OCI-LY3 (cell line): ENCODE measurements around the gene CYP27A1.

ENCODE experiments used
- H2AFZ ChIP-seq: fragments of 200-600, 300-600 bp; shearing (Covaris generic); 2 replicates; pipeline ENCODE4 v1.6.0; 2014; ENCODE audit warnings: antibody characterized with exemption, low read depth, low read length
- H3K27ac ChIP-seq: fragments of 200-600, 300-600 bp; sonication (generic); 2 replicates; pipeline ENCODE4 v1.5.1; 2014; ENCODE audit warnings: mild to moderate bottlenecking, low read length, moderate library complexity, mixed read lengths
- H3K27me3 ChIP-seq: fragments of 200-600, 300-600 bp; sonication (generic); 2 replicates; pipeline ENCODE4 v1.6.1; 2014; ENCODE audit warnings: low read depth, low read length, mixed read lengths
- H3K36me3 ChIP-seq: fragments of 200-600, 300-600 bp; sonication (generic); replicated peaks from 2 replicates; pipeline ENCODE3; 2014; ENCODE audit warnings: low read depth, low read length, mixed read lengths
- H3K4me1 ChIP-seq: fragments of 300-600, 200-600 bp; sonication (generic); 2 replicates; pipeline ENCODE4 v1.6.1; 2014; ENCODE audit warnings: low read length, mixed read lengths
- H3K4me2 ChIP-seq: fragments of 200-600, 300-600 bp; sonication (generic); 2 replicates; pipeline ENCODE4 v1.6.1; 2014; ENCODE audit warnings: low read length, mixed read lengths
- H3K4me3 ChIP-seq: fragments of 300-600, 200-600 bp; sonication (generic); 2 replicates; pipeline ENCODE4 v1.5.1; 2014; ENCODE audit warnings: antibody characterized with exemption, mild to moderate bottlenecking, low read length, moderate library complexity
- H3K79me2 ChIP-seq: fragments of 300-600, 200-600 bp; shearing (Covaris generic); 2 replicates; pipeline ENCODE4 v1.6.1; 2014; ENCODE audit warnings: mild to moderate bottlenecking, low read length, mixed read lengths
- H3K9ac ChIP-seq: fragments of 300-600, 200-600 bp; shearing (Covaris generic); 2 replicates; pipeline ENCODE4 v1.6.0; 2014; ENCODE audit warnings: mild to moderate bottlenecking, low read length, moderate library complexity
- H3K9me3 ChIP-seq: fragments of 200-600, 300-600 bp; shearing (Covaris generic); 2 replicates; pipeline ENCODE4 v1.6.1; 2014; ENCODE audit warnings: low read length, mixed read lengths; ENCODE audit not compliant: insufficient read depth
- H4K20me1 ChIP-seq: fragments of 200-600, 300-600 bp; sonication (generic); 2 replicates; pipeline ENCODE4 v1.6.1; 2016; ENCODE audit warnings: low read length, mixed read lengths; ENCODE audit not compliant: insufficient read depth
- CTCF ChIP-seq: fragments of 200-600, 300-600 bp; sonication (generic); IDR thresholded peaks from 2 replicates; pipeline ENCODE4 v1.5.1; 2014; ENCODE audit warnings: antibody characterized with exemption, low read length, low read depth
- EZH2phosphoT487 ChIP-seq: fragments of 200-600 bp; shearing (Covaris generic); IDR thresholded peaks from 2 replicates; pipeline ENCODE4 v1.6.1; 2018; ENCODE audit warnings: antibody characterized with exemption, mixed run types, low read depth

Gene CYP27A1

GRCh38 chr2:218810256-218810655 lies 28.3 kb downstream of the CYP27A1 start:
- Histone ChIP-seq H3K4me2 (no peak overlapping the region), H3K4me1 (no peaks in the 10 kb centered on the region), H3K79me2 (no peaks in the 10 kb centered on the region), H3K4me3 (no peak overlapping the region), H2AFZ (no peak overlapping the region), H4K20me1 (no peaks in the 10 kb centered on the region), H3K9me3 (no peaks in the 10 kb centered on the region), H3K36me3 (no peaks in the 10 kb centered on the region), H3K9ac (no peak overlapping the region), H3K27me3 (no peaks in the 10 kb centered on the region), H3K27ac (no peak overlapping the region)
- no peak for TF ChIP-seq EZH2phosphoT487
- no peak for TF ChIP-seq CTCF

GRCh38 chr2:218811382-218811781 lies 29.4 kb downstream of the CYP27A1 start:
- Histone ChIP-seq H3K4me1 (no peaks in the 10 kb centered on the region), H2AFZ (no peak overlapping the region), H3K27me3 (no peaks in the 10 kb centered on the region), H4K20me1 (no peaks in the 10 kb centered on the region), H3K4me3 (no peak overlapping the region), H3K4me2 (no peak overlapping the region), H3K9ac (no peak overlapping the region), H3K27ac (no peak overlapping the region), H3K36me3 (no peaks in the 10 kb centered on the region), H3K9me3 (no peaks in the 10 kb centered on the region), H3K79me2 (no peaks in the 10 kb centered on the region)
- TF ChIP-seq CTCF: no peak
- TF ChIP-seq EZH2phosphoT487: no peak

- Histone ChIP-seq H3K9ac (no peak overlapping the region), H3K4me3 (no peak overlapping the region), H3K27ac (no peak overlapping the region), H3K4me1 (no peaks in the 10 kb centered on the region), H2AFZ (no peak overlapping the region), H4K20me1 (no peaks in the 10 kb centered on the region), H3K9me3 (no peaks in the 10 kb centered on the region), H3K27me3 (no peaks in the 10 kb centered on the region), H3K36me3 (no peaks in the 10 kb centered on the region), H3K79me2 (no peaks in the 10 kb centered on the region), H3K4me2 (no peak overlapping the region)
- TF ChIP-seq EZH2phosphoT487 (no peak), CTCF (no peak)
These were observed 30.3 kb downstream of the CYP27A1 start for GRCh38 chr2:218812096-218812815.

GRCh38 chr2:218812861-218813260 lies 30.9 kb downstream of the CYP27A1 start:
- H3K4me3 ChIP-seq: no peak overlapping the region
- H3K27ac ChIP-seq: no peak overlapping the region
- no peaks in the 10 kb centered on the region for H3K27me3 ChIP-seq
- H3K4me2 ChIP-seq: no peak overlapping the region
- TF ChIP-seq EZH2phosphoT487: no peak
- TF ChIP-seq CTCF: no peak
- H3K4me1 ChIP-seq: no peaks in the 10 kb centered on the region
- no peaks in the 10 kb centered on the region for H3K79me2 ChIP-seq
- H3K36me3 ChIP-seq: no peaks in the 10 kb centered on the region
- no peaks in the 10 kb centered on the region for H4K20me1 ChIP-seq
- H3K9ac ChIP-seq: no peak overlapping the region
- no peaks in the 10 kb centered on the region for H3K9me3 ChIP-seq
- H2AFZ ChIP-seq: no peak overlapping the region
